ENCODE measurements around the gene TP53RK. TPM values are rescaled to one million over a fixed set of nuclear protein-coding genes. Genes with fewer than 3 reads are reported as not detected.

TP53RK gene
- total and polyA plus RNA-seq, 2 of the 13 experiments (the other 11 are each of a cell fraction or from before 2014, with no cell fraction given) = 12.9 to 25.5 TPM

DNA sequence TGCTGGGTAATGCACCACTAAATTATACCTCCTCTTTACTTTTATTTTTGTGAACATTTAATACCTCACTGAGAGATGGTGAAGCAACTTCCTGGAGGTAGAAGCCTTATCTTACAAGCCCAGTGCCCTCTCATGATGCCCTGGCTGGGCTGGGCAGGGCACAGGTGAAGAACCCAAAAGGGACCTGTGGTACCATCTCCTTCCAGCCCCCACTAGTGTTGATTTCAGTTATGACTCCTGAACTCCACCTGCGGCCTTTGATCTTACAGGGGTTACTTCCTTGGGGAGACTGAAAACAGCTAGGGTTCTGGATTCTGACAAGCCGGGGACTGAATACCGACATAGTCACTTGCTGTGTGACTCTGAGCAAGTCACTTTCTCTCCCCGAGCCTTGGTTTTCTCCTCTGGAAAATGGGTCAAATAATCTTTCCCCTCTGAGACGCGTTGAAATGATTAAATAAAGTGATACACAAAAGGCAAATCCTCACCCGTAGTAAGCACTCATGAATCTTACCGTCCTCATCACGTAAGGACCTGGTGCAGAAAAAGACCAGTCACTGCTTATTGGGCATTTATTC is 39.2 kb downstream of the TP53RK start (continued):
- TF ChIP-seq, protein P1, sequence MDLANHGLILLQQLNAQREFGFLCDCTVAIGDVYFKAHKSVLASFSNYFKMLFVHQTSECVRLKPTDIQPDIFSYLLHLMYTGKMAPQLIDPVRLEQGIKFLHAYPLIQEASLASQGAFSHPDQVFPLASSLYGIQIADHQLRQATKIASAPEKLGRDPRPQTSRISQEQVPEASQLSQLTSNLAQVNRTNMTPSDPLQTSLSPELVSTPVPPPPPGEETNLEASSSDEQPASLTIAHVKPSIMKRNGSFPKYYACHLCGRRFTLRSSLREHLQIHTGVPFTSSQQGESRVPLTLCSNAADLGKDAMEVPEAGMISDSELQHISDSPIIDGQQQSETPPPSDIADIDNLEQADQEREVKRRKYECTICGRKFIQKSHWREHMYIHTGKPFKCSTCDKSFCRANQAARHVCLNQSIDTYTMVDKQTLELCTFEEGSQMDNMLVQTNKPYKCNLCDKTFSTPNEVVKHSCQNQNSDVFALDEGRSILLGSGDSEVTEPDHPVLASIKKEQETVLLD (CRISPR knock-in tag; IDR thresholded peaks at IDR 0.05; ENCODE audit: low read depth) = no peak
- TF ChIP-seq, protein P2, sequence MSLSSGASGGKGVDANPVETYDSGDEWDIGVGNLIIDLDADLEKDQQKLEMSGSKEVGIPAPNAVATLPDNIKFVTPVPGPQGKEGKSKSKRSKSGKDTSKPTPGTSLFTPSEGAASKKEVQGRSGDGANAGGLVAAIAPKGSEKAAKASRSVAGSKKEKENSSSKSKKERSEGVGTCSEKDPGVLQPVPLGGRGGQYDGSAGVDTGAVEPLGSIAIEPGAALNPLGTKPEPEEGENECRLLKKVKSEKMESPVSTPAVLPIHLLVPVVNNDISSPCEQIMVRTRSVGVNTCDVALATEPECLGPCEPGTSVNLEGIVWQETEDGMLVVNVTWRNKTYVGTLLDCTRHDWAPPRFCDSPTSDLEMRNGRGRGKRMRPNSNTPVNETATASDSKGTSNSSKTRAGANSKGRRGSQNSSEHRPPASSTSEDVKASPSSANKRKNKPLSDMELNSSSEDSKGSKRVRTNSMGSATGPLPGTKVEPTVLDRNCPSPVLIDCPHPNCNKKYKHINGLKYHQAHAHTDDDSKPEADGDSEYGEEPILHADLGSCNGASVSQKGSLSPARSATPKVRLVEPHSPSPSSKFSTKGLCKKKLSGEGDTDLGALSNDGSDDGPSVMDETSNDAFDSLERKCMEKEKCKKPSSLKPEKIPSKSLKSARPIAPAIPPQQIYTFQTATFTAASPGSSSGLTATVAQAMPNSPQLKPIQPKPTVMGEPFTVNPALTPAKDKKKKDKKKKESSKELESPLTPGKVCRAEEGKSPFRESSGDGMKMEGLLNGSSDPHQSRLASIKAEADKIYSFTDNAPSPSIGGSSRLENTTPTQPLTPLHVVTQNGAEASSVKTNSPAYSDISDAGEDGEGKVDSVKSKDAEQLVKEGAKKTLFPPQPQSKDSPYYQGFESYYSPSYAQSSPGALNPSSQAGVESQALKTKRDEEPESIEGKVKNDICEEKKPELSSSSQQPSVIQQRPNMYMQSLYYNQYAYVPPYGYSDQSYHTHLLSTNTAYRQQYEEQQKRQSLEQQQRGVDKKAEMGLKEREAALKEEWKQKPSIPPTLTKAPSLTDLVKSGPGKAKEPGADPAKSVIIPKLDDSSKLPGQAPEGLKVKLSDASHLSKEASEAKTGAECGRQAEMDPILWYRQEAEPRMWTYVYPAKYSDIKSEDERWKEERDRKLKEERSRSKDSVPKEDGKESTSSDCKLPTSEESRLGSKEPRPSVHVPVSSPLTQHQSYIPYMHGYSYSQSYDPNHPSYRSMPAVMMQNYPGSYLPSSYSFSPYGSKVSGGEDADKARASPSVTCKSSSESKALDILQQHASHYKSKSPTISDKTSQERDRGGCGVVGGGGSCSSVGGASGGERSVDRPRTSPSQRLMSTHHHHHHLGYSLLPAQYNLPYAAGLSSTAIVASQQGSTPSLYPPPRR (CRISPR knock-in tag; IDR thresholded peaks at IDR 0.05; ENCODE audit: borderline replicate concordance) = 0 out of 2 replicates have a peak, but pooled peaks have one; percentile 28
- TF ChIP-seq ZNF614 (CRISPR knock-in tag; IDR thresholded peaks at IDR 0.05; ENCODE audit: borderline replicate concordance) (0 out of 2 replicates have a peak, but pooled peaks have one; percentile 42), SP4 (CRISPR knock-in tag; IDR thresholded peaks at IDR 0.05) (no peak), ZNF354B (CRISPR knock-in tag; IDR thresholded peaks at IDR 0.05) (no peak), ZNF629 (CRISPR knock-in tag; conservative IDR thresholded peaks at IDR 0.05) (peak; percentile 96), ZBTB20 (CRISPR knock-in tag; IDR thresholded peaks at IDR 0.05; ENCODE audit: borderline replicate concordance, low read depth) (no peak), BCL6 (CRISPR knock-in tag; IDR thresholded peaks at IDR 0.05) (no peak)
- TF ChIP-seq, protein P3, sequence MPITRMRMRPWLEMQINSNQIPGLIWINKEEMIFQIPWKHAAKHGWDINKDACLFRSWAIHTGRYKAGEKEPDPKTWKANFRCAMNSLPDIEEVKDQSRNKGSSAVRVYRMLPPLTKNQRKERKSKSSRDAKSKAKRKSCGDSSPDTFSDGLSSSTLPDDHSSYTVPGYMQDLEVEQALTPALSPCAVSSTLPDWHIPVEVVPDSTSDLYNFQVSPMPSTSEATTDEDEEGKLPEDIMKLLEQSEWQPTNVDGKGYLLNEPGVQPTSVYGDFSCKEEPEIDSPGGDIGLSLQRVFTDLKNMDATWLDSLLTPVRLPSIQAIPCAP (CRISPR knock-in tag; IDR thresholded peaks at IDR 0.05; ENCODE audit: low read depth) = no peak
- TF ChIP-seq, protein P4, sequence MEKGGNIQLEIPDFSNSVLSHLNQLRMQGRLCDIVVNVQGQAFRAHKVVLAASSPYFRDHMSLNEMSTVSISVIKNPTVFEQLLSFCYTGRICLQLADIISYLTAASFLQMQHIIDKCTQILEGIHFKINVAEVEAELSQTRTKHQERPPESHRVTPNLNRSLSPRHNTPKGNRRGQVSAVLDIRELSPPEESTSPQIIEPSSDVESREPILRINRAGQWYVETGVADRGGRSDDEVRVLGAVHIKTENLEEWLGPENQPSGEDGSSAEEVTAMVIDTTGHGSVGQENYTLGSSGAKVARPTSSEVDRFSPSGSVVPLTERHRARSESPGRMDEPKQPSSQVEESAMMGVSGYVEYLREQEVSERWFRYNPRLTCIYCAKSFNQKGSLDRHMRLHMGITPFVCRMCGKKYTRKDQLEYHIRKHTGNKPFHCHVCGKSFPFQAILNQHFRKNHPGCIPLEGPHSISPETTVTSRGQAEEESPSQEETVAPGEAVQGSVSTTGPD (CRISPR knock-in tag; IDR thresholded peaks at IDR 0.05) = no peak
- TF ChIP-seq, protein P5, sequence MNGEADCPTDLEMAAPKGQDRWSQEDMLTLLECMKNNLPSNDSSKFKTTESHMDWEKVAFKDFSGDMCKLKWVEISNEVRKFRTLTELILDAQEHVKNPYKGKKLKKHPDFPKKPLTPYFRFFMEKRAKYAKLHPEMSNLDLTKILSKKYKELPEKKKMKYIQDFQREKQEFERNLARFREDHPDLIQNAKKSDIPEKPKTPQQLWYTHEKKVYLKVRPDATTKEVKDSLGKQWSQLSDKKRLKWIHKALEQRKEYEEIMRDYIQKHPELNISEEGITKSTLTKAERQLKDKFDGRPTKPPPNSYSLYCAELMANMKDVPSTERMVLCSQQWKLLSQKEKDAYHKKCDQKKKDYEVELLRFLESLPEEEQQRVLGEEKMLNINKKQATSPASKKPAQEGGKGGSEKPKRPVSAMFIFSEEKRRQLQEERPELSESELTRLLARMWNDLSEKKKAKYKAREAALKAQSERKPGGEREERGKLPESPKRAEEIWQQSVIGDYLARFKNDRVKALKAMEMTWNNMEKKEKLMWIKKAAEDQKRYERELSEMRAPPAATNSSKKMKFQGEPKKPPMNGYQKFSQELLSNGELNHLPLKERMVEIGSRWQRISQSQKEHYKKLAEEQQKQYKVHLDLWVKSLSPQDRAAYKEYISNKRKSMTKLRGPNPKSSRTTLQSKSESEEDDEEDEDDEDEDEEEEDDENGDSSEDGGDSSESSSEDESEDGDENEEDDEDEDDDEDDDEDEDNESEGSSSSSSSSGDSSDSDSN (CRISPR knock-in tag; IDR thresholded peaks at IDR 0.05) = no peak
- TF ChIP-seq, protein P6, sequence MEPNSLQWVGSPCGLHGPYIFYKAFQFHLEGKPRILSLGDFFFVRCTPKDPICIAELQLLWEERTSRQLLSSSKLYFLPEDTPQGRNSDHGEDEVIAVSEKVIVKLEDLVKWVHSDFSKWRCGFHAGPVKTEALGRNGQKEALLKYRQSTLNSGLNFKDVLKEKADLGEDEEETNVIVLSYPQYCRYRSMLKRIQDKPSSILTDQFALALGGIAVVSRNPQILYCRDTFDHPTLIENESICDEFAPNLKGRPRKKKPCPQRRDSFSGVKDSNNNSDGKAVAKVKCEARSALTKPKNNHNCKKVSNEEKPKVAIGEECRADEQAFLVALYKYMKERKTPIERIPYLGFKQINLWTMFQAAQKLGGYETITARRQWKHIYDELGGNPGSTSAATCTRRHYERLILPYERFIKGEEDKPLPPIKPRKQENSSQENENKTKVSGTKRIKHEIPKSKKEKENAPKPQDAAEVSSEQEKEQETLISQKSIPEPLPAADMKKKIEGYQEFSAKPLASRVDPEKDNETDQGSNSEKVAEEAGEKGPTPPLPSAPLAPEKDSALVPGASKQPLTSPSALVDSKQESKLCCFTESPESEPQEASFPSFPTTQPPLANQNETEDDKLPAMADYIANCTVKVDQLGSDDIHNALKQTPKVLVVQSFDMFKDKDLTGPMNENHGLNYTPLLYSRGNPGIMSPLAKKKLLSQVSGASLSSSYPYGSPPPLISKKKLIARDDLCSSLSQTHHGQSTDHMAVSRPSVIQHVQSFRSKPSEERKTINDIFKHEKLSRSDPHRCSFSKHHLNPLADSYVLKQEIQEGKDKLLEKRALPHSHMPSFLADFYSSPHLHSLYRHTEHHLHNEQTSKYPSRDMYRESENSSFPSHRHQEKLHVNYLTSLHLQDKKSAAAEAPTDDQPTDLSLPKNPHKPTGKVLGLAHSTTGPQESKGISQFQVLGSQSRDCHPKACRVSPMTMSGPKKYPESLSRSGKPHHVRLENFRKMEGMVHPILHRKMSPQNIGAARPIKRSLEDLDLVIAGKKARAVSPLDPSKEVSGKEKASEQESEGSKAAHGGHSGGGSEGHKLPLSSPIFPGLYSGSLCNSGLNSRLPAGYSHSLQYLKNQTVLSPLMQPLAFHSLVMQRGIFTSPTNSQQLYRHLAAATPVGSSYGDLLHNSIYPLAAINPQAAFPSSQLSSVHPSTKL (CRISPR knock-in tag; IDR thresholded peaks at IDR 0.05) = peak; percentile 10; the same call in 1 of the 2 replicates

All from HepG2 (cell line).